HUDEP-2 (cell line): ENCODE results near the gene PSME3IP1.
A peak's percentile ranks its signal among the peaks of the same experiment; 100 is the strongest.

Source experiments
- DNase-seq, 76 experiments: peaks; one replicate each; lab custom pipeline; 2025; ENCODE audit not compliant: unreplicated experiment in 76 of 76; lab: John Stamatoyannopoulos, UW

Gene PSME3IP1

GRCh38 chr16:57172721-57173290 lies 13.0 kb downstream of the PSME3IP1 start:
- DNase-seq = no peak

GRCh38 chr16:57169327-57169726 lies 16.5 kb downstream of the PSME3IP1 start:
- no peak for DNase-seq

- peak in 13 of 76 experiments; percentile 4 to 42 (median 9) for DNase-seq
Observed at GRCh38 chr16:57167953-57168352, 17.9 kb downstream of the PSME3IP1 start.

DNA sequence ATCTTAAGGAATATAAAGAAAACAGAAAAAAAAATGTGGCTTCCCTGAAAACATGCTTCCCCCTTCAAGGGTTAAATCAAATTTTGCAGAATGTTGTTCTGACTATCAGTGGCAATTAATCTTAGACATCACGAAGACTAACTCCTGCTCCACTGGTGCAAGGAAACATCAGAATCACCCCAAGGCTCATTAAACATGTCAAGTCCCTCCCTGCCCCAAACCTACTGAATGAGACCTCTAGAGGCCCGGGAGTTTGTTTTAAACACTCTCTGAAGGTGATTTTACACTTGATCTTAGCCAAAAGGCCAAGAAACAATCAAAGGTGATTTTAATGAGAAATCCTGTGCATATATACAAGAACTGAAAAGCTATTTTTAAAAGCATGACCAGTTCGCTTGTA lies 18.3 kb downstream of the PSME3IP1 start:
- no peak for DNase-seq

GRCh38 chr16:57166951-57167350 lies 18.9 kb downstream of the PSME3IP1 start:
- no peak for DNase-seq

DNA sequence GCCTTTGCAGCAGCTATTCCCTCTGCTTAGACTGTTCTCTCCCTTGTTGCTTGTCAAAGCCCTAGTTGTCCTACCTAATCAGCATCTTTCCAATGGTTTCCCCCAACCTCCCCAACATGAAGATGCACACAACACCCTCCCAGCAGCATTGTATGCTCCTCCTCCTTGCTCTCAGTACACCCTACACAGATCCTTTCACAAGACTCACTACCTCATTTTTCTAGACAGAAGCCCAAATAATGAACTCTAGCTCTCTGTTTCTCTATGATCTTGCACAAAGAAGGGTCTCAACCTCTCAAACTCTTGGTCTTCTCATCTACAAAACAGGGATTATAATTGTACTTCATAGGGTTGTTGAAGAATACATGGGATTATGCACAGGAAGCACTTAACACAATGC lies 19.4 kb downstream of the PSME3IP1 start:
- no peak for DNase-seq

DNA sequence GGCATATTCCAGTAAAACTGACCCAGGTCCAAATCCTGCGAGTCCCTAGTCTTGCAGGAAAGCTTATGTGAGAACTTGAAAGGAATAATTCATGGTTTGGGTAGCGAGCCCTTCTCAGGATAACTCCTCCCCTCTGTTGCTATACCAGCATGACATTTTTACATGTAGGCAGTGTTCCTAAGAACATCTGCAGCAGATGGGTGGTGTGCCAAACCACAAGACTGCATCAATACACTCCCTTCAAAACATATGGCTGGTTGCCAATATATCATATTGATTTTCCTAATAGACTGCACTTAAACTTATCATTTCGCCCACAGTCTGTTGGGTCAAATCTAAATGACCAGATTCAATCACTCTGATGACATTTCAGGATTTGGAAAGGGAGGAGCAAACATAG lies 19.9 kb downstream of the PSME3IP1 start:
- DNase-seq = peak in 62 of 76 experiments; percentile 10 to 88 (median 43)

- no peak for DNase-seq
Observed at GRCh38 chr16:57165483-57165882, 20.4 kb downstream of the PSME3IP1 start.

- DNase-seq = no peak
Observed at GRCh38 chr16:57163842-57164241, 22.0 kb downstream of the PSME3IP1 start.

DNA sequence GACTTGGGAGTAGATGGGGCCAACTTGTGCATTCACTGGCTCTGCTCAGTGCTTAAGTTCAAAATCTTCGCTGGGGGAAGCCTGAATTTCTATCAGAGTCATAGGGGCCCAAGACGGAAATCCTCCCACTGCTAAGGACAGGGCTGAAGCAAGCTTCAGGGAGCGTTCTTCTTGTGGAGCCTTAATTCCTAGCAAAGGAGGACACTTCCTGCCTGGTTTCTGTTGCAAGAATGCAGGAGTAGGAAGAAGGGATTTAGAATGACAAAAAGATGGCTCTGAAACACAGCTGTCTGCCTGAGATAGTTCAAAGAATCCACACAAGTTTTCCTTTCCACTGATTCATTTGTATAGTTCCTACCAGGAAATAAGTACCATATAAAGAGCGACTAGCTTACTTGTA lies 26.4 kb downstream of the PSME3IP1 start:
- no peak for DNase-seq

GRCh38 chr16:57157533-57157932 lies 28.3 kb downstream of the PSME3IP1 start:
- no peak for DNase-seq

DNA sequence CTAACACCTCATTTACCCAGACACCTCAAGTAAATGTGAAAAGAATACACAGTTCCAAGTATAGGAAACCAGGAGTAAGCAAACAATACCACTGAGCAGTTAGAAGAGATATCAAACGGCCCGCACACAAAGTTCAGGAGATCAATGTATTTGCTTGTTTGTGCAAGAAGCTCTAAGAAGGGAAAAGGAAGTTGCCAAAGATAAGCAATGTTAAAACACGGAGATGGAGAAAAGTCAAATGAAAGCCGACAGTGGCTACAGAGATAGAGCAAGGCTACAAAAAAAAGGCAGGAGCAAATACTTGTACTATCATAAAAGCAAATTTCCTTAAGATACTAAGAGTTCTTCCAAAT lies 29.5 kb downstream of the PSME3IP1 start:
- DNase-seq = no peak

DNA sequence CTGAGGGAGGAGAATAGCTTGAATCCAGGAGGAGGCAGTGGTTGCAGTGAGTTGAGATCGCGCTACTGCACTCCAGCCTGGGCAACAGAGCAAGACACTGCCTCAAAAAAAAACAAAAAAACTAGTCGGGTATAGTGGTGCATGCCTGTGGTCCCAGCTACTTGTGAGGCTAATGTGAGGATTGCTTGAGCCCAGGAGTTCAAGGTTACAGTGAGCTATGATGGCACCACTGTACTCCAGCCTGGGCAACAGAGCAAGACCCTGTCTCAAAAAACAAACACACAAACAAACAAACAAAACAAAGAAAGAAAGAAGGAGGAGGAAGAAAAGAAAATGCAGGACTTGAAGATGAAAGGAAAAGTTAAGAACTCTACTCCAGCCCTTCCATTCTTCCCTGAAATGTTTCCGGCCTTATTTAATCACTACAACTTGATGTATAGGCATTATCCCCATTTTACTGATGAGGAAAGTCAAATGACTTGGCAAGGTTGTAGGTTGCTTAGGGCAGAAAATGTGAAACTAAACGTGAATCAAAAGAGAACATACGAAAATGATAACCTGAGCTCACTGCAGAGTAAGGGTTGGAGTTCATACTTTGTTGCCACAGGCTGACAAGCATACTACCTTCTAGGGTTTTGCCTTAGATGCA lies 30.0 kb downstream of the PSME3IP1 start:
- no peak for DNase-seq

DNA sequence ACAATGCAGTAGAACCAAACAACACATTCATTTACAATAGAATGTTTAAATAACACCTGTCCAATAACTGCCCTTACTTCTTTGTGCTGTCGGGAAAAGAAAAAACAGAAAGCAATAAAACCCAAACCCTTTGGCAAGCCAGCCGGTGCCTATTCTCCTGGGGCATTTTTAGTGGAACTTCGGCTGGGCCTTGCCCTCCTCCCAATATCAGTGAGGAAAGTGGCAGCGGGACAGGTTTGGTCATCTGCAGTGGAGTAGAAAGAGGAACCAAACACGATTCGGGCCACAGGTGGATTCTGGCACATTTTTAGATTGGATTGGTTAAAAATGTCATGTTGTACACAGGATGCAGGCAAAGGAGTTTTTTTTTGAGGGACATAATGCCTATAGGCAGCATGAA lies 32.0 kb downstream of the PSME3IP1 start:
- DNase-seq = no peak

DNA sequence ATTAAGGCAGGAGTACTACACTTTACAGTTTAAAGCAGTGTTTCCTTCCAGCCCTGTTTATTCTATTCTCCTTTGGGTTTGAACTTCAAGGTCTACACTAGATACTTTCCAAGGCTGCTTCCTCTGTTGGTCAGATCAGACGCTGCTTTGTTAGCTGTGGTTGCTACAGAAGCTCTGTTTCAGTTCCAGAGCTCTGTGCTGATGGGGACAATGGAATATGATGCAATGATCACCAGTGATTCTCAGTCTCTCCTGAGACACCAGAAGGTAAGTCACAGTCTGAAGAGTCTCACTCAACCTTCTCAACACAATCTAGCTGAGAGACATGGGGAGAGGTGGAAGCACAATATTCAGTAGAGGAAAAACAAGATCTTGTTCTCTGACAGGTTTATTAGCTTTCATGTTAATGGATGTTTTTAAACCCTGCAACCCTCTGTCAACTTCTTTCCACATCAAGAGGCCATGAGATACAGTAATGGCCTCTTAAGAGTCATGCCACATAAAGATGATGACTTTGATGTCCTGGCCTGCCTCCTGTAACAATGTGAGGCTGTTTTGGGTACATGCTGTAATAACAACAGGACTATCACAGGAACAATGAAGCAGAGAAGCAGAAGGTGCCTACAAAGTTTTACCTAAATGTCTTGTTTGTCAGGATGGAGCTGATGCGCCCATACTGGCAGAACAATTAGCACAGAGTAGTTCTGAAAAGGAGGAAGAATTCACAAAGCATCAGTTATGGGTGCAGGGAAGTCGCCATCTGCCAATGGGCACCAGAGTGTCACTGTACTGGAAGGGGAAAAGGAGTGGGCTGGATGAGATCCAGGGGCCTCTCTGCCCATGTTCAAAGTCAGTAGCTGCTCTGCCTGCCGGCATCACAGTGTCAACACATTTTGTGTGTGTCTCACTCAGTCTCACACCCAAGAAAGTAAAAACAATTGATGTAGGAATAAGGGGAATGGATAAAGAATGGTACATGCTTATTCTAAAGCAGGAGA lies 33.4 kb downstream of the PSME3IP1 start:
- no peak for DNase-seq

GRCh38 chr16:57151369-57151768 lies 34.5 kb downstream of the PSME3IP1 start:
- no peak for DNase-seq

GRCh38 chr16:57150682-57151330 lies 35.0 kb downstream of the PSME3IP1 start:
- no peak for DNase-seq

GRCh38 chr16:57149391-57149790 lies 36.4 kb downstream of the PSME3IP1 start:
- DNase-seq = no peak

- no peak for DNase-seq
Observed at GRCh38 chr16:57148481-57148880, 37.4 kb downstream of the PSME3IP1 start.

- no peak for DNase-seq
Observed at GRCh38 chr16:57147381-57148221, 38.2 kb downstream of the PSME3IP1 start.
